Nephron progenitor cell (in vitro differentiated cells): ENCODE data around the gene SEMA3F.

Experiments
- DNase-seq: peaks from one replicate; pipeline ENCODE4 v3.0.0; 2021
- H3K27ac Mint-ChIP-seq: 2 replicates; pipeline ENCODE4 v1.8.0; 2021; ENCODE audit warnings: mild to moderate bottlenecking, moderate library complexity, mixed read lengths
- H3K27me3 Mint-ChIP-seq: 2 replicates; pipeline ENCODE4 v1.8.0; 2021; ENCODE audit warnings: mild to moderate bottlenecking, low read depth, mixed read lengths; ENCODE audit not compliant: poor library complexity
- H3K36me3 Mint-ChIP-seq: 2 replicates; pipeline ENCODE4 v1.8.0; 2021; ENCODE audit warnings: low read depth, mixed read lengths
- H3K4me1 Mint-ChIP-seq: 2 replicates; pipeline ENCODE4 v1.8.0; 2021; ENCODE audit warnings: mixed read lengths
- H3K4me3 Mint-ChIP-seq: 2 replicates; pipeline ENCODE4 v1.8.0; 2021; ENCODE audit warnings: mild to moderate bottlenecking, moderate library complexity, mixed read lengths
- H3K9me3 Mint-ChIP-seq: 2 replicates; pipeline ENCODE4 v1.8.0; 2021; ENCODE audit warnings: mild to moderate bottlenecking, moderate library complexity, mixed read lengths
- CTCF ChIP-seq: fragments of 200-600 bp; sonication (generic); IDR thresholded peaks from 2 replicates; pipeline ENCODE4 v1.5.0; 2021; ENCODE audit warnings: antibody characterized with exemption

The SEMA3F gene

GRCh38 chr3:50177346-50177745, 22.2 kb downstream of the SEMA3F start:
- Mint-ChIP-seq H3K4me1 (peaks cover 24% of the 10 kb centered on the region), H3K36me3 (peaks cover 62% of the 10 kb centered on the region), H3K27me3 (peaks cover 6% of the 10 kb centered on the region), H3K4me3 (no peak overlapping the region), H3K9me3 (no peaks in the 10 kb centered on the region), H3K27ac (peak overlapping the region; percentile 79)
- TF ChIP-seq CTCF, result no peak
- DNase-seq, result no peak

GRCh38 chr3:50179710-50180109, 24.6 kb downstream of the SEMA3F start:
- H3K36me3 Mint-ChIP-seq, result peaks cover 72% of the 10 kb centered on the region
- peaks cover 6% of the 10 kb centered on the region for H3K27me3 Mint-ChIP-seq
- peak overlapping the region; percentile 40 for H3K27ac Mint-ChIP-seq
- no peaks in the 10 kb centered on the region for H3K9me3 Mint-ChIP-seq
- H3K4me3 Mint-ChIP-seq, result no peak overlapping the region
- no peak for DNase-seq
- TF ChIP-seq CTCF, result no peak
- H3K4me1 Mint-ChIP-seq, result peaks cover 32% of the 10 kb centered on the region

- peaks cover 58% of the 10 kb centered on the region for H3K36me3 Mint-ChIP-seq
- H3K9me3 Mint-ChIP-seq, result no peaks in the 10 kb centered on the region
- peaks cover 3% of the 10 kb centered on the region for H3K27me3 Mint-ChIP-seq
- H3K27ac Mint-ChIP-seq, result peak overlapping the region; percentile 66
- H3K4me3 Mint-ChIP-seq, result no peak overlapping the region
- H3K4me1 Mint-ChIP-seq, result peaks cover 32% of the 10 kb centered on the region
- no peak for DNase-seq
- TF ChIP-seq CTCF, result no peak
These were observed 26.9 kb downstream of the SEMA3F start for GRCh38 chr3:50181985-50182384.

GRCh38 chr3:50182533-50183099, 27.5 kb downstream of the SEMA3F start:
- TF ChIP-seq CTCF, result no peak
- no peak overlapping the region for H3K4me3 Mint-ChIP-seq
- no peak for DNase-seq
- no peaks in the 10 kb centered on the region for H3K9me3 Mint-ChIP-seq
- peaks cover 32% of the 10 kb centered on the region for H3K4me1 Mint-ChIP-seq
- H3K27ac Mint-ChIP-seq, result peak overlapping the region; percentile 66
- H3K27me3 Mint-ChIP-seq, result peaks cover 3% of the 10 kb centered on the region
- peaks cover 51% of the 10 kb centered on the region for H3K36me3 Mint-ChIP-seq

GRCh38 chr3:50183755-50184154, 28.6 kb downstream of the SEMA3F start:
- H3K27ac Mint-ChIP-seq, result peak overlapping the region; percentile 81
- peaks cover 3% of the 10 kb centered on the region for H3K27me3 Mint-ChIP-seq

More at GRCh38 chr3:50183755-50184154, 28.6 kb downstream of the SEMA3F start:
- H3K9me3 Mint-ChIP-seq, result no peaks in the 10 kb centered on the region
- no peak for DNase-seq
- no peak for TF ChIP-seq CTCF
- peaks cover 42% of the 10 kb centered on the region for H3K36me3 Mint-ChIP-seq
- no peak overlapping the region for H3K4me3 Mint-ChIP-seq
- peaks cover 36% of the 10 kb centered on the region for H3K4me1 Mint-ChIP-seq
